DND-41 (cell line): ENCODE results near the gene CAP1.

Experiments used
- EZH2 ChIP-seq: IDR thresholded peaks from 3 replicates; pipeline ENCODE4 v1.6.1; 2012; ENCODE audit warnings: borderline replicate concordance, low read depth, mild to moderate bottlenecking, moderate library complexity, low read length, inconsistent platforms; ENCODE audit not compliant: severe bottlenecking
- TF ChIP-seq, protein P1 (sequence below): IDR thresholded peaks from 2 replicates; pipeline ENCODE4 v1.5.1; 2012; ENCODE audit warnings: borderline replicate concordance, low read length, moderate library complexity, mild to moderate bottlenecking; ENCODE audit not compliant: poor library complexity, severe bottlenecking; ENCODE audit errors: extremely low read depth

DNA sequence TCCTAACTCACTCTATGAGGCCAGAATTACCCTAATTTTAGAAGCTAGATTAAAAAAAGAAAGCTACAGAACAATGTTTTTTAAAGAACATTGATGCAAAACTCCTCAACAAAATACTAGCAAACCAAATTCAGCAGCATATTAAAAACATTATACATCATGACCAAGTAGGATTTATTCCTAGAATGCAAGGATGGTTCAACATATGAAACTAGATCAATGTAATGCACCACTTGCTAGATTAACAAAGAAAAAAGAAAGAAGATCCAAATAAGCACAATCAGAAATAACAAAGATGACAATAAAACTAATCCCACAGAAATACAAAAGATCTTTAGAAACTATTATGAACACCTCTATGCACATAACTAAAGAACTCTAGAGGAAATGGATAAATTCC lies 69.9 kb downstream of the CAP1 start:
- TF ChIP-seq, protein P1, sequence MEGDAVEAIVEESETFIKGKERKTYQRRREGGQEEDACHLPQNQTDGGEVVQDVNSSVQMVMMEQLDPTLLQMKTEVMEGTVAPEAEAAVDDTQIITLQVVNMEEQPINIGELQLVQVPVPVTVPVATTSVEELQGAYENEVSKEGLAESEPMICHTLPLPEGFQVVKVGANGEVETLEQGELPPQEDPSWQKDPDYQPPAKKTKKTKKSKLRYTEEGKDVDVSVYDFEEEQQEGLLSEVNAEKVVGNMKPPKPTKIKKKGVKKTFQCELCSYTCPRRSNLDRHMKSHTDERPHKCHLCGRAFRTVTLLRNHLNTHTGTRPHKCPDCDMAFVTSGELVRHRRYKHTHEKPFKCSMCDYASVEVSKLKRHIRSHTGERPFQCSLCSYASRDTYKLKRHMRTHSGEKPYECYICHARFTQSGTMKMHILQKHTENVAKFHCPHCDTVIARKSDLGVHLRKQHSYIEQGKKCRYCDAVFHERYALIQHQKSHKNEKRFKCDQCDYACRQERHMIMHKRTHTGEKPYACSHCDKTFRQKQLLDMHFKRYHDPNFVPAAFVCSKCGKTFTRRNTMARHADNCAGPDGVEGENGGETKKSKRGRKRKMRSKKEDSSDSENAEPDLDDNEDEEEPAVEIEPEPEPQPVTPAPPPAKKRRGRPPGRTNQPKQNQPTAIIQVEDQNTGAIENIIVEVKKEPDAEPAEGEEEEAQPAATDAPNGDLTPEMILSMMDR, result no peak
- TF ChIP-seq EZH2, result no peak
